HepG2 (cell line): ENCODE measurements around the gene ACSL6. TPM values are rescaled to one million over a fixed set of nuclear protein-coding genes. Genes with fewer than 3 reads are reported as not detected.

Source experiments
- ETS1 ChIP-seq: sonication (generic); formaldehyde crosslinking; IDR thresholded peaks from 2 replicates; pipeline ENCODE4 v1.4.0; 2020; ENCODE audit warnings: missing genetic modification reagents
- FOXC1 ChIP-seq: sonication (generic); formaldehyde crosslinking; IDR thresholded peaks from 2 replicates; pipeline ENCODE4 v1.8.0; 2022; ENCODE audit warnings: mild to moderate bottlenecking, missing genetic modification reagents, borderline replicate concordance
- GFI1 ChIP-seq: sonication (generic); formaldehyde crosslinking; IDR thresholded peaks from 2 replicates; pipeline ENCODE4 v1.5.0; 2020; ENCODE audit warnings: missing genetic modification reagents, mild to moderate bottlenecking, borderline replicate concordance
- HBP1 ChIP-seq: IDR thresholded peaks from 2 replicates; pipeline ENCODE4 v1.6.1; 2016; ENCODE audit warnings: low read depth, control low read depth
- HDAC6 ChIP-seq: fragments of 200-600 bp; sonication (generic); IDR thresholded peaks from 2 replicates; pipeline ENCODE4 v1.7.0; 2017; ENCODE audit warnings: mild to moderate bottlenecking, antibody characterized with exemption, low read length, low read depth
- IKZF5 ChIP-seq: IDR thresholded peaks from 2 replicates; pipeline ENCODE4 v1.6.1; 2018; ENCODE audit warnings: missing genetic modification reagents, mild to moderate bottlenecking, missing compliant biosample characterization
- KAT7 ChIP-seq: IDR thresholded peaks from 2 replicates; pipeline ENCODE4 v1.6.1; 2018; ENCODE audit warnings: borderline replicate concordance, missing compliant biosample characterization
- LBX2 ChIP-seq: sonication (generic); formaldehyde crosslinking; IDR thresholded peaks from 2 replicates; pipeline ENCODE4 v1.5.0; 2020; ENCODE audit warnings: missing genetic modification reagents, mild to moderate bottlenecking, borderline replicate concordance
- NFE2 ChIP-seq: sonication (generic); formaldehyde crosslinking; IDR thresholded peaks from 2 replicates; pipeline ENCODE4 v1.4.0; 2020; ENCODE audit warnings: missing genetic modification reagents
- PAXIP1 ChIP-seq: sonication (generic); formaldehyde crosslinking; conservative IDR thresholded peaks from 2 replicates; pipeline ENCODE4 v1.4.0; 2020; ENCODE audit warnings: mild to moderate bottlenecking, missing genetic modification reagents, moderate library complexity
- POLR2AphosphoS5 ChIP-seq: IDR thresholded peaks from 2 replicates; pipeline ENCODE4 v1.6.1; 2012; ENCODE audit warnings: low read depth, low read length
- POLR2G ChIP-seq: fragments of 200-400 bp; formaldehyde crosslinking; IDR thresholded peaks from 2 replicates; pipeline ENCODE4 v1.6.1; 2018; ENCODE audit warnings: mild to moderate bottlenecking, low read depth, low read length, moderate library complexity
- SNAPC2 ChIP-seq: sonication (generic); formaldehyde crosslinking; IDR thresholded peaks from 2 replicates; pipeline ENCODE4 v1.8.1; 2022; ENCODE audit warnings: mild to moderate bottlenecking, missing genetic modification reagents
- TAF1 ChIP-seq: sonication (generic); formaldehyde crosslinking; IDR thresholded peaks from 2 replicates; pipeline ENCODE4 v1.4.0; 2020; ENCODE audit warnings: missing genetic modification reagents
- TBX2 ChIP-seq: sonication (generic); formaldehyde crosslinking; IDR thresholded peaks from 2 replicates; pipeline ENCODE4 v1.5.0; 2020; ENCODE audit warnings: missing genetic modification reagents, mild to moderate bottlenecking, borderline replicate concordance
- TEAD3 ChIP-seq: optimal IDR thresholded peaks from 2 replicates; pipeline ENCODE3; 2016; ENCODE audit warnings: borderline replicate concordance
- ZBTB1 ChIP-seq: sonication (generic); formaldehyde crosslinking; IDR thresholded peaks from 2 replicates; pipeline ENCODE4 v1.4.0; 2020; ENCODE audit warnings: missing genetic modification reagents, borderline replicate concordance
- ZNF205 ChIP-seq: IDR thresholded peaks from 2 replicates; pipeline ENCODE4 v1.6.1; 2018; ENCODE audit warnings: missing biosample characterization, missing genetic modification reagents
- ZNF292 ChIP-seq: sonication (generic); formaldehyde crosslinking; IDR thresholded peaks from 2 replicates; pipeline ENCODE4 v1.8.1; 2022; ENCODE audit warnings: mild to moderate bottlenecking, low read depth, missing genetic modification reagents, borderline replicate concordance
- ZNF652 ChIP-seq: IDR thresholded peaks from 2 replicates; pipeline ENCODE4 v1.6.1; 2016; ENCODE audit warnings: low read depth, borderline replicate concordance
- ZNF768 ChIP-seq: sonication (generic); formaldehyde crosslinking; IDR thresholded peaks from 2 replicates; pipeline ENCODE4 v1.4.0; 2020; ENCODE audit warnings: missing genetic modification reagents
- polyA plus RNA-seq, 8 experiments: library from polyadenylated mRNA; depleted of rRNA in 3 of 8; stranded (reverse) in 7 of 8; unstranded in 1 of 8; fragments of >200 nt; fragmentation: Illumina TruSeq in 4 of 8; extraction: Trizol in 4 of 8; gene quantifications; 2 replicates each; pipeline versions ENCODE4 v1.2.1 to v1.2.3, GENCODE V29; 2011 to 2016; ENCODE audit warnings: low read depth in 4 of 8, missing spikeins in 1 of 8, mixed read lengths in 1 of 8; ENCODE audit not compliant: insufficient read depth in 1 of 8
- total RNA-seq, 5 experiments: library from RNA; depleted of rRNA; stranded (reverse); fragments of >200 nt; fragmentation: Illumina TruSeq; extraction: Trizol; gene quantifications; 2 replicates each; pipeline ENCODE4 v1.2.3, GENCODE V29; 2016; ENCODE audit warnings: low read depth in 1 of 5

ACSL6 gene
- total and polyA plus RNA-seq, 2 of the 13 experiments (the other 11 are each of a cell fraction or from before 2014, with no cell fraction given) = 3.7 to 3.8 TPM

- peak; percentile 61 for TF ChIP-seq PAXIP1
- TF ChIP-seq LBX2 (CRISPR knock-in tag) = no peak
- no peak for TF ChIP-seq ZNF768 (CRISPR knock-in tag)
- peak; percentile 49; the same call in 1 of the 2 replicates for TF ChIP-seq TAF1 (CRISPR knock-in tag)
- 0 out of 2 replicates have a peak, but pooled peaks have one; percentile 38 for TF ChIP-seq FOXC1 (CRISPR knock-in tag)
- TF ChIP-seq TBX2 (CRISPR knock-in tag) = no peak
- TF ChIP-seq HDAC6 = no peak
- no peak for TF ChIP-seq POLR2G
- no peak for TF ChIP-seq TEAD3
- peak; percentile 71; the same call in 1 of the 2 replicates for TF ChIP-seq KAT7 (CRISPR knock-in tag)
- TF ChIP-seq ZNF205 (CRISPR knock-in tag) = 0 out of 2 replicates have a peak, but pooled peaks have one; percentile 5
- TF ChIP-seq SNAPC2 (CRISPR knock-in tag) = 0 out of 2 replicates have a peak, but pooled peaks have one; percentile 47
- TF ChIP-seq POLR2AphosphoS5 = peak; percentile 34; the same call in 1 of the 2 replicates
- peak; percentile 56; the same call in 1 of the 2 replicates for TF ChIP-seq GFI1 (CRISPR knock-in tag)
- TF ChIP-seq ZNF292 (CRISPR knock-in tag) = peak; percentile 47; the same call in 1 of the 2 replicates
- TF ChIP-seq NFE2 (CRISPR knock-in tag) = no peak
- TF ChIP-seq ZNF652 (CRISPR knock-in tag) = no peak
- TF ChIP-seq IKZF5 (CRISPR knock-in tag) = peak; percentile 41; the same call in 1 of the 2 replicates
- TF ChIP-seq ZBTB1 (CRISPR knock-in tag) = no peak
- 0 out of 2 replicates have a peak, but pooled peaks have one; percentile 14 for TF ChIP-seq HBP1 (CRISPR knock-in tag)
- TF ChIP-seq ETS1 (CRISPR knock-in tag) = no peak
Measured at GRCh38 chr5:131997026-131997726, 14.3 kb downstream of the ACSL6 start (continued).
